Testis (tissue), 2 donors: ENCODE measurements around the gene CDH20.

Source experiments
- CTCF ChIP-seq, 3 experiments: fragments of 450-650 bp in 2 of 3; fragments of 200-600 bp in 1 of 3; sonication (generic) in 1 of 3; IDR thresholded peaks; one replicate each; pipeline ENCODE4 v1.5.1; 2016 to 2019; ENCODE audit warnings: antibody characterized with exemption in 3 of 3, mild to moderate bottlenecking in 2 of 3, moderate library complexity in 1 of 3
- POLR2A ChIP-seq: fragments of 450-650 bp; IDR thresholded peaks from one replicate; pipeline ENCODE4 v1.6.1; 2017; ENCODE audit warnings: antibody characterized with exemption, mild to moderate bottlenecking, moderate library complexity

GRCh38 chr18:61553045-61553659, 219.9 kb downstream of the CDH20 start:
- TF ChIP-seq CTCF (IDR thresholded peaks at IDR 0.05) = no peak
- TF ChIP-seq POLR2A = no peak
